Panc1 (cell line): ENCODE data around the gene SHISAL1. TPM values are rescaled to one million over a fixed set of nuclear protein-coding genes. Genes with fewer than 3 reads are reported as not detected.

Experiments used
- ATAC-seq: fragments of 200-7000 bp; cut with Tn5 transposase; 2 replicates; pipeline ENCODE4 v1.9.1; 2020; ENCODE audit warnings: mild to moderate bottlenecking, moderate library complexity
- BruUV-seq: library from RNA; stranded (reverse); fragments of 400-500 nt; replicated peaks from 2 replicates; lab custom pipeline; 2021; lab: Mats Ljungman, UMichigan
- CTCF ChIA-PET: fragments of 300-600 bp; sonication (Branson Sonifier 250); formaldehyde crosslinking; loops from one replicate; lab custom pipeline; 2022; ENCODE audit warnings: antibody characterized with exemption; lab: Charles Lee
- POLR2A ChIA-PET: fragments of 300-600 bp; sonication (Branson Sonifier 250); formaldehyde crosslinking; loops from one replicate; lab custom pipeline; 2022; ENCODE audit warnings: antibody characterized with exemption; lab: Charles Lee
- DNase-seq: peaks from one replicate; pipeline ENCODE4 v3.0.0-alpha.2; 2010; ENCODE audit warnings: low read depth, low spot score
- H3K27ac ChIP-seq: 2 replicates; pipeline ENCODE4 v1.5.1; 2011; ENCODE audit warnings: mild to moderate bottlenecking, low read length, inconsistent platforms
- H3K27me3 ChIP-seq: fragments of 200-500 bp; sonication (Bioruptor generic); 2 replicates; pipeline ENCODE4 v1.6.0; 2014; ENCODE audit warnings: low read length, inconsistent platforms; ENCODE audit not compliant: control insufficient read depth, insufficient read depth
- H3K36me3 ChIP-seq: fragments of 200-500 bp; sonication (Bioruptor generic); 2 replicates; pipeline ENCODE4 v1.5.1; 2014; ENCODE audit warnings: inconsistent platforms, mild to moderate bottlenecking, low read length, moderate library complexity; ENCODE audit not compliant: control insufficient read depth, insufficient read depth
- H3K4me1 ChIP-seq: 2 replicates; pipeline ENCODE4 v1.5.1; 2011; ENCODE audit warnings: inconsistent platforms, mild to moderate bottlenecking, low read length, moderate library complexity; ENCODE audit not compliant: control insufficient read depth, insufficient read depth
- H3K4me3 ChIP-seq, 2 experiments: 2 replicates each; pipeline ENCODE4 v1.5.1; 2011 to 2012; ENCODE audit warnings: low read depth in 2 of 2, low read length in 2 of 2, mild to moderate bottlenecking in 2 of 2, inconsistent platforms in 1 of 2, moderate library complexity in 1 of 2
- H3K9me3 ChIP-seq: fragments of 200-500 bp; sonication (Bioruptor generic); 2 replicates; pipeline ENCODE4 v1.5.1; 2014; ENCODE audit warnings: low read depth, mild to moderate bottlenecking, inconsistent platforms, low read length, moderate library complexity; ENCODE audit not compliant: control insufficient read depth, insufficient read depth
- CTCF ChIP-seq: fragments of 450-650 bp; IDR thresholded peaks from 2 replicates; pipeline ENCODE4 v1.5.1; 2017; ENCODE audit warnings: mild to moderate bottlenecking
- POLR2AphosphoS5 ChIP-seq: IDR thresholded peaks from 2 replicates; pipeline ENCODE4 v1.6.1; 2012; ENCODE audit warnings: mild to moderate bottlenecking, low read depth, low read length, moderate library complexity
- REST ChIP-seq, 2 experiments: IDR thresholded peaks; 2 replicates each; pipeline ENCODE4 v1.6.1; 2011 to 2012; ENCODE audit warnings: low read depth in 2 of 2, control low read depth in 1 of 2, low read length in 1 of 2, mild to moderate bottlenecking in 1 of 2, moderate library complexity in 1 of 2; ENCODE audit not compliant: insufficient read depth in 1 of 2
- SIN3A ChIP-seq: IDR thresholded peaks from 2 replicates; pipeline ENCODE4 v1.6.1; 2012; ENCODE audit warnings: low read depth, mild to moderate bottlenecking, low read length, moderate library complexity, borderline replicate concordance; ENCODE audit not compliant: insufficient read depth
- TCF7L2 ChIP-seq: IDR thresholded peaks from 2 replicates; pipeline ENCODE4 v1.6.1; 2011; ENCODE audit warnings: mild to moderate bottlenecking, low read depth, low read length, inconsistent platforms
- in situ Hi-C: cut with HindIII; loops from 2 replicates; pipeline ENCODE4 v1.10.0; 2016; ENCODE audit warnings: low sequenced_read_pairs, low pct_unique_long_range_greater_than_20kb
- intact Hi-C: fragments of 100-400 bp; cut with micrococcal nuclease; formaldehyde crosslinking; loops from one replicate; pipeline ENCODE4 v1.10.0; 2022; ENCODE audit not compliant: unreplicated experiment
- total RNA-seq: library from RNA; stranded (reverse); gene quantifications from one replicate; pipeline ENCODE4 v1.2.1, GENCODE V29; 2021; ENCODE audit not compliant: unreplicated experiment

Gene SHISAL1
- total RNA-seq, 1 experiment from 2014 or later = 1.2 TPM

GRCh38 chr22:44200855-44201550, 111.7 kb downstream of the SHISAL1 start:
- in situ Hi-C loops (no loop called here), intact Hi-C loops (no loop called here)
- Histone ChIP-seq H3K4me3 (no peak overlapping the region), H3K27me3 (no peaks in the 10 kb centered on the region), H3K36me3 (no peaks in the 10 kb centered on the region), H3K27ac (no peak overlapping the region), H3K9me3 (no peaks in the 10 kb centered on the region), H3K4me1 (no peaks in the 10 kb centered on the region)
- ATAC-seq = no peak
- no TSS peak for BruUV-seq
- ChIA-PET POLR2A (no interaction called here), CTCF (no interaction called here)
- DNase-seq = no peak
- TF ChIP-seq TCF7L2 (no peak), CTCF (no peak), POLR2AphosphoS5 (no peak), REST (IDR thresholded peaks at IDR 0.05; ENCODE audit: insufficient read depth in 1 of 2, low read depth in 2 of 2, low read length in 1 of 2) (no peak), SIN3A (no peak)

GRCh38 chr22:44200451-44200850, 112.3 kb downstream of the SHISAL1 start:
- ChIA-PET CTCF (no interaction called here), POLR2A (no interaction called here)
- Histone ChIP-seq H3K9me3 (no peaks in the 10 kb centered on the region), H3K27me3 (no peaks in the 10 kb centered on the region), H3K36me3 (no peaks in the 10 kb centered on the region), H3K4me3 (no peak overlapping the region), H3K27ac (no peak overlapping the region), H3K4me1 (no peaks in the 10 kb centered on the region)
- ATAC-seq = no peak
- TF ChIP-seq POLR2AphosphoS5 (no peak), TCF7L2 (no peak), SIN3A (no peak), REST (IDR thresholded peaks at IDR 0.05; ENCODE audit: insufficient read depth in 1 of 2, low read depth in 2 of 2, low read length in 1 of 2) (no peak), CTCF (no peak)
- in situ Hi-C loops = no loop called here
- intact Hi-C loops = no loop called here
- DNase-seq = no peak
- BruUV-seq = no TSS peak
